ENCODE results near the gene LACTB. TPM values are rescaled to one million over a fixed set of nuclear protein-coding genes. Genes with fewer than 3 reads are reported as not detected.

LACTB gene
- total RNA-seq, 4 donors from 2014 or later = 15.6 to 20.8 (median 17.3) TPM

DNA sequence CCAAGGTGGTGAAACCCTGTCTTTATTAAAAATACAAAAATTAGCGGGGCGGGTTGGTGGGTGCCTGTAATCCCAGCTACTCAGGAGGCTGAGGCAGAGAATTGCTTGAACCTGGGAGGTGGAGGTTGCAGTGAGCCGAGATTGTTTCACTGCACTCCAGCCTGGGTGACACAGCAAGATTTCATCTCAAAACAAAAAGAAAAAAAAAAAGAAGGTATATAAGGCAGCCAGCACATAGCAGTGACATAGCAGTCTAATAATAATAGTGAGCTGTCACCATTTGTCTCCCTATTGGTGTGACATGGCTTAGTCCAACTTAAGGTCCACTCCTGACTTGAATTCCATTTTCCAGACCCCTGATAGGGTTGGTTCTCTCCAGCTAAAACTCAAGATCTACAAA is 8.8 kb upstream of the LACTB start:
- no peaks in the 10 kb centered on the region for H3K9me3 ChIP-seq
- H3K27me3 ChIP-seq = no peaks in the 10 kb centered on the region
- peaks cover 0 to 9% (median 0%) of the 10 kb centered on the region in 3 donors for H3K4me1 ChIP-seq
- no peak for TF ChIP-seq EP300 (IDR thresholded peaks at IDR 0.05)
- no peak overlapping the region for H3K4me3 ChIP-seq
- WGBS, 2 donors (ENCODE audit: low coverage in 1 of 2) = 93% methylated on average over 3 of the region's 3 CpGs; no CpG with 5 or more reads in 1 of the 2 donors
- no peak for ATAC-seq
- no peak overlapping the region for H3K27ac ChIP-seq
- H3K36me3 ChIP-seq = no peaks in the 10 kb centered on the region

DNA sequence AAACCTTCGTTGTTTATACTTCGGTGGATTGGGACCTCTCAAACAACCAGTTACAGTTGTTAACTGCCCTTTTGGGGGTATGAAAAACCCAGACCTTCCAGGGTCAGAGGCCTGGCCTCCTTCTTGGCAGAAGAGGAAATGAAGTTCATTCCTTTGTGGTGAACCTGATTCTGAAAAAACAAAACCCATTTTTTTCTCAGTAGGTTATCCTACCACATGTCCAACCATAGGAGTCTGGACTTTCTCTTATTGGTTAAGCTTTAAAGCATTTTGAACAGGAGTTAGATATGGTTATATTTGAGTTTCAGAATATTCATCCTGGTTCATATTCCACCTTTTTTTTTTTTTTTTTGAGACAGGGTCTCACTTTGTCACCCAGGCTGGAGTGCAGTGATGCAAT is 7.2 kb upstream of the LACTB start:
- Histone ChIP-seq H3K9me3 (no peaks in the 10 kb centered on the region), H3K27ac (no peak overlapping the region), H3K36me3 (no peaks in the 10 kb centered on the region), H3K27me3 (no peaks in the 10 kb centered on the region), H3K4me3 (no peak overlapping the region), H3K4me1 (no peaks in the 10 kb centered on the region)
- 68 to 86% methylated on average over 2 of the region's 2 CpGs for WGBS, 2 donors (ENCODE audit: low coverage in 1 of 2)
- ATAC-seq = no peak
- TF ChIP-seq POLR2A (IDR thresholded peaks at IDR 0.05) (no peak), EP300 (IDR thresholded peaks at IDR 0.05) (no peak), POLR2AphosphoS5 (IDR thresholded peaks at IDR 0.05) (no peak)
- TF ChIP-seq, protein P1, sequence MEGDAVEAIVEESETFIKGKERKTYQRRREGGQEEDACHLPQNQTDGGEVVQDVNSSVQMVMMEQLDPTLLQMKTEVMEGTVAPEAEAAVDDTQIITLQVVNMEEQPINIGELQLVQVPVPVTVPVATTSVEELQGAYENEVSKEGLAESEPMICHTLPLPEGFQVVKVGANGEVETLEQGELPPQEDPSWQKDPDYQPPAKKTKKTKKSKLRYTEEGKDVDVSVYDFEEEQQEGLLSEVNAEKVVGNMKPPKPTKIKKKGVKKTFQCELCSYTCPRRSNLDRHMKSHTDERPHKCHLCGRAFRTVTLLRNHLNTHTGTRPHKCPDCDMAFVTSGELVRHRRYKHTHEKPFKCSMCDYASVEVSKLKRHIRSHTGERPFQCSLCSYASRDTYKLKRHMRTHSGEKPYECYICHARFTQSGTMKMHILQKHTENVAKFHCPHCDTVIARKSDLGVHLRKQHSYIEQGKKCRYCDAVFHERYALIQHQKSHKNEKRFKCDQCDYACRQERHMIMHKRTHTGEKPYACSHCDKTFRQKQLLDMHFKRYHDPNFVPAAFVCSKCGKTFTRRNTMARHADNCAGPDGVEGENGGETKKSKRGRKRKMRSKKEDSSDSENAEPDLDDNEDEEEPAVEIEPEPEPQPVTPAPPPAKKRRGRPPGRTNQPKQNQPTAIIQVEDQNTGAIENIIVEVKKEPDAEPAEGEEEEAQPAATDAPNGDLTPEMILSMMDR (IDR thresholded peaks at IDR 0.05) = no peak

DNA sequence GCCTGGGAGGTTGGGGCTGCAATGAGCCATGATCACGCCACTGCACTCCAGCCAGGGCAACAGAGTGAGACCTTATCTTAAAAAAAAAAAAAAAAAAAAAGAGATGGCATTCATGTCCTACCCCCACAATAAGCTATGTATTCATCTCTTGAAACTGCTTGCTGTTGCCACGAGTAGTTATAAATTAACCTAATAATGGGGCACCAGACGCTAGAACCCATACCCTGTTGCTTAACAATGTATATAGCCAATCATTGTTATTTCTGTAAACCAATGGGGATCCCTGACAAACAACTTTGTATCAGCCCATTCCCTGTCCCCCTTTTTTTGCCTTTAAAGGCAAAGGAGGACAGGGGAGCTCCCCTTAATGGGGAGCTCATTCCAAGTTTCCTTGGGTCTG is 2.8 kb upstream of the LACTB start:
- ATAC-seq = no peak
- Histone ChIP-seq H3K4me3 (no peak overlapping the region), H3K36me3 (no peaks in the 10 kb centered on the region), H3K27ac (no peak overlapping the region), H3K4me1 (peaks cover 0 to 15% (median 3%) of the 10 kb centered on the region in 3 donors), H3K27me3 (no peaks in the 10 kb centered on the region), H3K9me3 (no peaks in the 10 kb centered on the region)
- TF ChIP-seq, protein P1 (IDR thresholded peaks at IDR 0.05) = no peak
- no peak for TF ChIP-seq EP300 (IDR thresholded peaks at IDR 0.05)
- no peak for TF ChIP-seq POLR2AphosphoS5 (IDR thresholded peaks at IDR 0.05)
- no peak for TF ChIP-seq POLR2A (IDR thresholded peaks at IDR 0.05)
- 75 to 78% methylated on average over 2 to 3 of the region's 3 CpGs for WGBS, 2 donors (ENCODE audit: low coverage in 1 of 2)

DNA sequence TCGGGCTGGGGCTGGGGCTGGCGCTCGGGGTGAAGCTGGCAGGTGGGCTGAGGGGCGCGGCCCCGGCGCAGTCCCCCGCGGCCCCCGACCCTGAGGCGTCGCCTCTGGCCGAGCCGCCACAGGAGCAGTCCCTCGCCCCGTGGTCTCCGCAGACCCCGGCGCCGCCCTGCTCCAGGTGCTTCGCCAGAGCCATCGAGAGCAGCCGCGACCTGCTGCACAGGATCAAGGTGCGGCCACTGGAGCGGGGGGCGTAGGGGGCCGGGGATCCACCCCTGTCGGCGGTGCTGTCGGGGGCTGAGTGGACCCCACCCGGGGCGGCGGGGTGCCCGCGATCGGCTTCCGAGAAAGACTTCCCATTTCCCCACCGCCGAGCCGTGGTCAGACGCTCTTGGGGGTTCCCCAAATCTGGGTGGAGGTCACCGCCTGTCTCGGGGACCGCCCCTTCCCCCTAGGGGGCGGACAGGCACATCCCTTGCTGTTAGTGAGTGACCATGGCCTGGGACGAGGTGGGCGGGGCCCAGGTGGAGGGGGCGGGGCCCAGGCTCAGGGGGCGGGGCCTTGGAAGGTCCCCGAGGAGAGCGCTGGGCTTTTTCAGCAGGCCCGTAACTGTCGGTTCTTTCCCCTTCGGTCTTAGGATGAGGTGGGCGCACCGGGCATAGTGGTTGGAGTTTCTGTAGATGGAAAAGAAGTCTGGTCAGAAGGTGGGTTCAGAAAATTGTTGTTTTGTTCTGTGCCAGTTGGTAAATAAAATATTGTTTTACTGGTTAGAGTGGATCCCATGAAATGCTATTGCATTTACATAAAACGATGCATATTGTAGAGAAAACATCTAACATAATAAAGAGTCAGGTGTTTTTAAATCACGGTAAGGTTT is 578 bp downstream of the LACTB start:
- Histone ChIP-seq H3K36me3 (peaks cover 0 to 23% of the 10 kb centered on the region in 2 donors), H3K27ac (peak overlapping the region; percentile 90 to 98 (median 94)), H3K9me3 (no peaks in the 10 kb centered on the region), H3K4me3 (peak overlapping the region; percentile 95 to 98), H3K27me3 (no peaks in the 10 kb centered on the region), H3K4me1 (peaks cover 0 to 15% (median 3%) of the 10 kb centered on the region in 3 donors)
- ATAC-seq = peak; percentile 92
- WGBS, 2 donors (ENCODE audit: low coverage in 1 of 2) = 9 to 29% methylated on average over 3 to 8 of the region's 59 CpGs
- TF ChIP-seq, protein P1 (IDR thresholded peaks at IDR 0.05) = peak in 2 of 4 experiments; percentile 28 to 44
- TF ChIP-seq EP300 (IDR thresholded peaks at IDR 0.05) (no peak), POLR2AphosphoS5 (IDR thresholded peaks at IDR 0.05) (peak; percentile 55), POLR2A (IDR thresholded peaks at IDR 0.05) (peak in 1 of 2 donors; percentile 31)

DNA sequence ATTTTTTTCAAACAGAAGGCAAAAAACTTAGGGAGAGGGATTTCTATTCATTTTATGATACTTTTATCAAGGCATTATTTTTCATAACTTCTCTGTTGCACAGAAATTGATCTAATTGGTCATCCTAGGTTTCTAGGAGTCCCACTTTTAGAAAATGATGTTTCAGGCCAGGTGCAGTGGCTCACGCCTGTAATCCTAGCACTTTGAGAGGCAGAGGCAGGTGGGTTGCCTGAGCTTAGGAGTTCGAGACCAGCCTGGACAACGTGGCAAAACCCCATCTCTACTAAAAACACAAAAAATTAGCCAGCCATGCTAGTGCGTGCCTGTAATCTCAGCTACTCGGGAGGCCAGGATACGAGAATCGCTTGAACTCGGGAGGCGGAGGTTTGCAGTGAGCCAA is 2.8 kb downstream of the LACTB start:
- Histone ChIP-seq H3K27me3 (no peaks in the 10 kb centered on the region), H3K9me3 (no peaks in the 10 kb centered on the region), H3K4me3 (no peak overlapping the region), H3K36me3 (peaks cover 0 to 46% of the 10 kb centered on the region in 2 donors), H3K27ac (no peak overlapping the region), H3K4me1 (peaks cover 0 to 15% (median 3%) of the 10 kb centered on the region in 3 donors)
- no peak for TF ChIP-seq POLR2AphosphoS5 (IDR thresholded peaks at IDR 0.05)
- TF ChIP-seq EP300 (IDR thresholded peaks at IDR 0.05) = no peak
- TF ChIP-seq POLR2A (IDR thresholded peaks at IDR 0.05) = no peak
- TF ChIP-seq, protein P1 (IDR thresholded peaks at IDR 0.05) = no peak
- ATAC-seq = no peak
- 100% methylated on average over 4 to 5 of the region's 9 CpGs for WGBS, 2 donors (ENCODE audit: low coverage in 1 of 2)

Measured in gastroesophageal sphincter (tissue), 4 donors.